Measurements from ENCODE around the gene PTOV1.
A peak's percentile ranks its signal among the peaks of the same experiment; 100 is the strongest.

GRCh38 chr19:49889687-49890348 lies 38.9 kb downstream of the PTOV1 start:
- no peak for TF ChIP-seq SP1 (IDR thresholded peaks at IDR 0.05)
- TF ChIP-seq CTCF (IDR thresholded peaks at IDR 0.05; ENCODE audit: low read depth, low read length, missing input control) = peak; percentile 50
- TF ChIP-seq ATF3 (IDR thresholded peaks at IDR 0.05) = no peak
